MM.1S (cell line): Measurements from ENCODE around the gene CRY1.

Experiments
- EZH2 ChIP-seq: fragments of 300-600 bp; sonication (generic); optimal IDR thresholded peaks from 2 replicates; pipeline ENCODE3; 2017; ENCODE audit warnings: low read depth, mild to moderate bottlenecking, antibody characterized with exemption, low read length, mixed read lengths
- EZH2phosphoT487 ChIP-seq: fragments of 300-600 bp; sonication (generic); IDR thresholded peaks from 2 replicates; pipeline ENCODE4 v1.6.1; 2018; ENCODE audit warnings: antibody characterized with exemption, low read length
- TF ChIP-seq, protein P1 (sequence below): fragments of 300-600 bp; sonication (generic); IDR thresholded peaks from 2 replicates; pipeline ENCODE4 v1.5.1; 2016; ENCODE audit warnings: antibody characterized with exemption, low read length, mixed read lengths

DNA sequence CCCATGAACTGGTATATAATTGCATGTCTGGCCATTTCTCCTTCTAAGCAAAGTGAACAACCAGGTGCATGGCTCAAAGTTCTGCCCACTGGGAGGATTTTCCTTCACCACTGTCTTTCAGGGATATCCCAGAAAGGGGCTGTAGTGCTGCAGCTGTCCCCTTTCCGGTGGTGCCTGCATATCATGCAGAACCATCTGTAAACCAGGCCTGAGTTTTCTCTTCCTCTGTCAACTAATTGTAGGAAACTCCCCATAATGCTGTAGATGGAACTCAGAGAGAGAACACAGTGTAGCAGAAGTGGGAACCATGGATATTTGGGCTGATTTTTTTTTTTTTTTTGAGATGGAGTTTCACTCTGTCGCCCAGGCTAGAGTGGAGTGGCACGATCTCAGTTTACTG is 45.6 kb upstream of the CRY1 start:
- TF ChIP-seq, protein P1, sequence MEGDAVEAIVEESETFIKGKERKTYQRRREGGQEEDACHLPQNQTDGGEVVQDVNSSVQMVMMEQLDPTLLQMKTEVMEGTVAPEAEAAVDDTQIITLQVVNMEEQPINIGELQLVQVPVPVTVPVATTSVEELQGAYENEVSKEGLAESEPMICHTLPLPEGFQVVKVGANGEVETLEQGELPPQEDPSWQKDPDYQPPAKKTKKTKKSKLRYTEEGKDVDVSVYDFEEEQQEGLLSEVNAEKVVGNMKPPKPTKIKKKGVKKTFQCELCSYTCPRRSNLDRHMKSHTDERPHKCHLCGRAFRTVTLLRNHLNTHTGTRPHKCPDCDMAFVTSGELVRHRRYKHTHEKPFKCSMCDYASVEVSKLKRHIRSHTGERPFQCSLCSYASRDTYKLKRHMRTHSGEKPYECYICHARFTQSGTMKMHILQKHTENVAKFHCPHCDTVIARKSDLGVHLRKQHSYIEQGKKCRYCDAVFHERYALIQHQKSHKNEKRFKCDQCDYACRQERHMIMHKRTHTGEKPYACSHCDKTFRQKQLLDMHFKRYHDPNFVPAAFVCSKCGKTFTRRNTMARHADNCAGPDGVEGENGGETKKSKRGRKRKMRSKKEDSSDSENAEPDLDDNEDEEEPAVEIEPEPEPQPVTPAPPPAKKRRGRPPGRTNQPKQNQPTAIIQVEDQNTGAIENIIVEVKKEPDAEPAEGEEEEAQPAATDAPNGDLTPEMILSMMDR, result no peak
- TF ChIP-seq EZH2 (no peak), EZH2phosphoT487 (no peak)
